ENCODE results near the gene SLC16A11.
"Not testable (repeated sequence)": the region's sequence is repeated elsewhere in the genome, so short reads cannot be mapped to it uniquely, and the experiment has no call there.

Gene SLC16A11

DNA sequence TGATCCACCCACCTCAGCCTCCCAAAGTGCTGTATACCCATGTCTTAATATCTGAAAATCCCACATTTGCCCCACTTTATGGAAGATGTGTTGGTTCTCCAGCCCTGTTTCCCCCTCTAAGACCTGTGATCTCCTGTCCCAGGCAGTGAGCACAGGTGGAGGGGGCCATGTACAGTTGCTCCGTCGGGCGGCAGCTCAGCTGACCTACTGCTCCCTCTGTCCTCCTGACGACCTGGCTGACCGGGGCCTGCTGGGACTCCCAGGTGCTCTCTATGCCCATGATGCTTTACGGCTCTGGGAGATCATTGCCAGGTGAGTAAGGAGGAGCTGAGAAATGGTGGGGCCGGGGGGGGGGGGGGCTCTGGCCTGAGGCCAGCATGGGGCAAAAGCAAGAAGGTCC, 38.2 kb downstream of the SLC16A11 start:
- DNase-seq (ENCODE audit: low spot score): no peak

DNA sequence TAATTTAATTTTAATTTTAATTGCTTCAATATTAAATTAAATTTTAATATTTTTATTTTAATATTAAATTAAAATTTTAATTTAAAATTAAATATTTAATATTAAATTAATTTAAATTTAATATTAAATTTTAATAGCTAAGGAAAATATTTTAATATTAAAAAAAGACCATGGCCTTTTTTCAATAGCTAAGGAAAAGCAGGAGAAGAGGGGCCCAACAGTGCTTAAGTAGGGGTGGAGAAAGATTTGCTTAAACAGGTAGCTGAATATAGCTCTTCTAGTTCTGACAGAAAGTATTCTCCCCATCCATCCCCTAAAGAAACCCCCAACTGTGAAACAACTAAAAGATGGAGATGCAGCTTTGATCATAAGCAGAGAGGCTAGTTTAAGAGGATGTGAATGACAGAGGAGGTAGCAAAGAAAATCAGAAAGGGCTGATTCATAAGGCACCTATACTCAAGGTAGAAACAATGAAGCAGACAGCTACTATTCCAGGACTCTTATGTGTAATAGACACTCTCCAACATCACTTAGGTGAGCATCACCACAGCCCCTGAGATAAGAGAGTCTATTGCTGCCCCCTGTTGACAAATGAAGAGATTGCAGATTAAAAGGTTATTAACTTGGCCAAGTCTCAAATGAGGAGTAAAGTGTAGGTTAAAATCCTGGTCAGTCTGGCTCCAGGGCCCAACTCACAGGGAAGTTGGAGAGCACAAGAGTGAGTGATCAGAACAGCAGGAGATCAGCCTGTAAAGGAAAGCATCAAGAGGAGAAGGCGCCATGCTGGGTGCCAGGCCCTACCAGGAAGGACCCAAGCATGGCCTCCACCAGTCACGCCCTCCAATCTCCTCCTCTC, 39.3 kb downstream of the SLC16A11 start:
- DNase-seq (ENCODE audit: low spot score): no peak

DNA sequence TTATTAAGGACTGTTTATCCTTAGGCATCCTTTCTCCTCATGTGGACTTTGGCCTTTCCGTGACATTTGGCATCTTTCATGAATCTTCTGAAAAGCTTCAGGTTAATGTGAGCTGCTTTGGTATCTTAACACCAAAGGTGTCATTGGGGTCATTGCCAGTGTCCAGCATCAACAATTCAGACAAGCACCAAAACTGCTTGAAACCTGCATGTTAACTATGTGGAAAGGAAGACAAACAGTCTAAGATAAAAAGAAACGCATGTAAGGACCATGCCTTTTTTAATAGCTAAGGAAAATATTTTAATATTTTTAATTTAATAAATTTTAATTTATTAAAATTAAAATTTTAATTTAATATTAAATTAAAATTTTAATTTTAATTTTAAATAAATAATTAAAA, 40.1 kb downstream of the SLC16A11 start:
- DNase-seq (ENCODE audit: low spot score): no peak

DNA sequence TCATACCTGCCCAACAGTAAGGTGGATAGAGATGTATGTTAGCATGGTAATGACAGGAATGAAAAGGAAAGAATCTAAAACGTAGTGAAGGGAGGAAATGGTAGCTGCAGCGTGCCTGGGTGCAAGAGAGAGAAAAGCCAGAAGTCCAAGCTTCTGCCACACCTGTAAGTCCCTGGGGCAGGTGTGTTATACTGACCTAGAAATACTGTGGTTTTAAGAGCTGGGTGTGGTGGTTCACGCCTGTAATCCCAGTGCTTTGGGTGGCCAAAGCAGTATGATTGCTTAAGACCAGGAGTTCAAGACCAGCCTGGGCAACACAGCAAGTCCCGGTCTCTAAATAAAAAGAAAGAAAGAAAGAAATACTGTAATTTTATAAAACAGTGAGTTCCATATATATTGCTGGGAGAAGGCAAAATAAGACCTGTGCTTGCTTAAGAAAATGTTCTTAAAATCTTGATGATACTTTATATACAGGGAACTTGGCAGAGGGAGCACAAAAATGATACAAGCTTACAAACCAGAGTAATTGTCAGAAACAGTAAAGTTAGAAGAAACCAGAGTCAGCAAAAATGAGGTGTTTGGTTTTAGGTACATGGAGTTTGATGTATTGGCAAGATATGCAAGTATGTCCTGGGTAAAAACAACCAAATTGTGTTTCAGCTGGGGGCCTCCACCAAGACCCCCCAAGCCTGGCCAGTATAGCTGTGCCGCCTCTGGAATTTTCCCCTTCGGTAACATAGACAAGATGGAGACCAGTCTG, 41.4 kb downstream of the SLC16A11 start:
- DNase-seq (ENCODE audit: low spot score): no peak

DNA sequence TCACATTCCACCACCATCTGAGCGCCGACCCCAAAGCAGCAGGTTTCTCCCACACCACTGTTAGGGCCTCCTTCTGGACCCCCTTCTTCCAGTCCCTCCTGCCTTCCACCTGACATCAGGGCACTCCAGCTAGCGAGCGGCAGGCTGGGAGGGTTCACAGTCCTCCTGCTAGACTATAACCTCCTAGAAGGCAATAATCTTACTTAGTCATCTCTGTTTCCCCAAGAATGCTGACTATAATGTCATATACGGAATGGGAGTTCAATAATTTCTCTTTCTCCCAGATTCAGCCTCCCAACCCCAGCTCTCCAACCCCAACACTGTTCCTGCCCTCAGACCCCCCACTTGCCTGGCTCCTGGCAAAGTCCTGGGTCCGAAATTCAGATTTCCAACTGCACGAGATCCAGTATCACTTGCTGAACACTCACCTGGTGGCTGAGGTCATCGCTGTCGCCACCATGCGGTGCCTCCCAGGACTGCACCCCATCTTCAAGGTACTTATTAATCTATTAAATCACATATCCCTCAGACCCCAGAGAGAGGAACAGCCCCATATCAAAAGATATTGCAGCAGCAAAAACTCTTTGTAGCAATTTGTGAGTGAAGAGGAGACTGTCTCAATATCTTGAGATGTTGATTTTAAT, 42.5 kb downstream of the SLC16A11 start:
- no peak for DNase-seq (ENCODE audit: low spot score)

DNA sequence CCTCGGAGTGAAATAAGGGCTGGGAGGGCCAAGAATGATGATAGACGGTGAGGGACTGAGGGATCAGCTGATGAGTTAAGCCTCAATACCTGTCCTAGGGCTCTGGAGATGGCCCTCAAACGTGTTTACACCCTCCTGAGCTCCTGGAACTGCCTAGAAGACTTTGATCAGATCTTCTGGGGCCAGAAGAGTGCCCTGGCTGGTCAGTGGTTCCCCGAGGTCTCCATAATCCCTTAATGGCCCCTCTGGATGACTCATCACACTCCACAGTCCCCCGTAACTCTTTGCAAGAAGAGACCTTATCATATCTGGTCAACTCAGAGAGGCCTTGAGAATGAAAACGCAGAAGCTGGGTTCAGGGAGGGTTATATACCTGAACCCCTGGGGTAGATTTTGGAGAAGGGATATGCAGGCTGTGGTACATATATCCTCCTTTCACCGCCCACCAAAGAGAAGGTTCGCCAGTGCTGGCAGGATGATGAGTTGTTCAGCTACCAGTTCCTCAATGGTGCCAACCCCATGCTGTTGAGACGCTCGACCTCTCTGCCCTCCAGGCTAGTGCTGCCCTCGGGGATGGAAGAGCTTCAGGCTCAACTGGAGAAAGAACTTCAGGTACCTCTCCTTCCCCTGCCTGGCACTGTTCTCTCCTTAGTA, 44.9 kb downstream of the SLC16A11 start:
- DNase-seq (ENCODE audit: low spot score): no peak

DNA sequence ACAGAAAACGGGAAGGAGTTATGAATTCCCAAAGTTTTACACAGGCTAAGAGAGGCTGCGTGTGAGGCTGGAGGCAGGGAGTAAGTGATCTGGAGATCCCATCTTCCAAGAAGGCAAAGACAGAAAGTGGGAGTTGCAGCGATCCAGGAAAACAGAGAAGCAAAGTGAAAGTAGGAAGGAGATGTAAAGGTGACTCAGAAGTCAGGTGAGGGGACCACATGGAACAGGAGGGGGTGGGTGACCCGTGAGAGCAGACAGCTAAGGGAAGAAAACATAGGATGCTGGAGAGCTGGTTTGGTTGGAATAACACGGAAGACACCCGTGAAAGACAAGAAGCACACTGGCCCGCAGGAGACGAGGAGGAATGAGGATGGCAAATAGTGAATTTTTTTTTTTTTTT, 46.7 kb downstream of the SLC16A11 start:
- DNase-seq (ENCODE audit: low spot score): no peak

DNA sequence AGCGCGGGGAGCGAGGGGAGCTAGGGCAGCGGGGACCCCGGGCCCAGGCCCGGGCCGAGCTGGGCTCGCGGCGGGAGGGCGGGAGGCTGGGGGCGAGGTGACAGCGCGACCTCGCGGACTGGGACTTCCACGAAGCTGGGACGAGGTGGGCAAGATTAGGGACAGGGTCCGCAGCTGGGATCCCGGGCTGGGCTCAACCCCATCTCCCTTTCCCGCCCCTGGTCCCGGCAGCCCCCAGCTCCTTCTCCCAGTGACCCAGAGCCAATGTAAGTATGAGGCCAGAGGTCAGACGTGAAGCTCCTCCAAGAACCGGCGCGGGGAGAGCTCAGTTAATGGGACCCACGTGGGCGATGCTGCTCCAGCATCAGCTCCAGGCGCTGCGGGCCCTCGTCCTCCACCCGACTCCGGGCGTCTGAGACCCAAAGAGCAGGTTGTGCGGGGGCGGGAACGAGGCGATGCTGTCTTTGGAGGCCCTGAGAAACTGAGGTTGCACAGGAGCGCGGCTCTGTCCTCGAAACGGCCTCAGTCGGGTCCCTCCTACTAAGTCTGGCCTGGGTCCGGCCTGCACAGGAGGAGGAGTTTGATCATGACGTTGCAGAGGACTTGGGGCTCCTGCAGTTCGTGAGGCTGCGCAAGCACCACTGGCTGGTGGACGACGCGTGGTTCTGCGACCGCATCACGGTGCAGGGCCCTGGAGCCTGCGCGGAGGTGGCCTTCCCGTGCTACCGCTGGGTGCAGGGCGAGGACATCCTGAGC, 47.5 kb downstream of the SLC16A11 start:
- no peak for DNase-seq (ENCODE audit: low spot score)

DNA sequence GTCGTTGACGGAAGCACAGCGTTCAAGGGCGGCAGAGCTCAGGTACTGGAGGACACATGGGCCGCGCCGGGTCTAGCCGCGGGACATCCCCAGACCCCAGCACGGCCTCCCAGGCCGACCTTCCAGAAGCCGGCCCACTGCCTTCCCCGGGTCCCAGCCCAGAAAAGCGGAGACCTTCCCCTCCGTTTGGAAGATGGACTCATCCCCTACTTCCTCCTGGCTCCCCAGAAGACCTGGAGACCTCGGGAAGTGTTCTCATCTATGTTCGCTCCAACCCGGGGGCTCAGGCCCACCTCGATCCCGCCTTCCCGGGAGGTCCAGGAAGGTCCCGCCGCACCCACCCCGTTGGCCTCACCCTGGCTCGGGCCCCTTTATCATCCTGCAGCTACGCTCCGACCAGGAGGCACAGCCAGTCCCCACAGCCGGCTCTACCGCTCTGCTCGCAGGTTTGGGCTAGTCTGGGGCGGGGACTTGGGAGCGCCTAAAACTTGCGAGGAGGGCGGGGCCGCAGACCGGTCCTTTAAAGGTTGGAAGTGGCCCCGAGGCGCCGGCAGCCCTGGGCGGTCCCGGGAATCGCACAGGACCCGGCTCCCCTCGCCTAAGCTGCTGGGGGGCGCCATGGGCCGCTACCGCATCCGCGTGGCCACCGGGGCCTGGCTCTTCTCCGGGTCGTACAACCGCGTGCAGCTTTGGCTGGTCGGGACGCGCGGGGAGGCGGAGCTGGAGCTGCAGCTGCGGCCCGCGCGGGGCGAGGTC, 48.2 kb downstream of the SLC16A11 start, which contains the start of gene ALOX12:
Gene ALOX12 (plus strand): TSS at position 550 of the 756 bp plus-strand sequence. CDS start 69 bp downstream, at position 619.
- DNase-seq (ENCODE audit: low spot score): no peak

DNA sequence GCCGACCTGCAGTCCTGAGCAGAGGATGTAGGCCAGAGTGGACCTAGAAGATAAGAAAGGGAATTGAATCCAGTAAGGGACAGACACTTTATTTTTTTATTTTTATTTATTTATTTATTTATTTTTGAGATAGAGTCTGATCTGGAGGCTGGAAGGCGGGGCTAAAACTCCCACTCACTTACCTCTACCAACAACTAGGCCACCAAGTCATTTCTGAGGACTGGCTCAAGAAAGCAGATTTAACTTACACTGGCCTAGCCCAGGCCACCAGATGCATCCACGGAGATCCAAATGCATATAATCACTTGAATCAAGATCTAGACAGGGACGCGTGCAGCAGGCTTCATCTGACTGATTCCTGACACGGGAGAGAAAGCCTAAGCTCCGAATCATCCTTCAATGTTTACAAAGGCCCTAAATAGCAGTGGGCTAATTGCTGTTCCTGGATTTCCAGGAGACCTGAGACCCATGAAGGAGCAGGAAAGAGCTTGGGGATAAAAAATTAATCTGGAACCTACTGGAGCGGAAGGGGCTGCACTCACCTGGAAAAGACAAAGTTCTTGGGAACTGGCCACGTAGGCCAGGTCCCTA, 49.1 kb downstream of the SLC16A11 start:
- DNase-seq (ENCODE audit: low spot score): no peak

DNA sequence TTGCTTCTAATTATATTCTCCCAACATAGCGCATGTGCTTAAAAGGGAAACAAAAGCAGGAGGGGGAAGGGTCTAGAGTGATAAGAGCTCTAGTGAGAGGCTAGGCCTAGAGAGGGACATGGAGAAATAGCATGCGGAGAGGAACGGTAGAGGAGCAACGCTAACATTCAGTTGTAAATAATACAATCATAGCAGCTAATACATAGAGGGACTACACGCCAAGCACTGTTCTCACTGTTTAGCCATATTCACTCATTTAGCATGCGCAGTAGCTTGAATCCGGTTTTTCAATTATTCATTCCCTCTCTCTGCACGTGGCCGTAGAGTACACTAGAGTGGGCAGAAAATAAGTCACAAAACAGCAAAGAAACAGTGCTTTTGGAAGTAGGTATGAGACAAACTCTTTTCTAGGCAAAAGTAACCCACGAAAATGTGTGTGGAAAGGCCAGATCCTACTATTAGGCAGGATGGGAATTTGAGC, 49.7 kb downstream of the SLC16A11 start:
- no peak for DNase-seq (ENCODE audit: low spot score)

DNA sequence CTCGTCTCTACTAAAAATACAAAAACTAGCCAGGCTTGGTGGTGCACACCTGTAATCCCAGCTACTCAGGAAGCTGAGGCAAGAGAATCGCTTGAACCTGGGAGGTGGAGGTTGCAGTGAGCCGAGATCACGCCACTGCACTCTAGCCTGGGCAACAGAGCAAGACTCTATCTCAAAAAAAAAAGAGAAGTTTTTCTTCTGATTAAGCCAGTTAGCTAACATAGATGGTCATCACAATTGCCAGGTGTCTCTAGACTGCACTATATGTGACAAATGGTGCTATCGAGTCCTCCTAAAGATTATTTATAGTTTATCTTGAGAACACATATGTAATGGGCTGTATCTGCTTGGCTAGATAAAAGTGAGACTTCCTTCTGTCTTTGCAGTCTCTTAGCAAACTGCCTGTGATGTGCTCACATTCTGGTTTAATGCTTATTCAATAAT, 50.3 kb downstream of the SLC16A11 start:
- not testable (repeated sequence) for DNase-seq (ENCODE audit: low spot score)

All from globus pallidus (tissue), 1 donor.